K562 (cell line): ENCODE data around the gene STEAP3. TPM values are rescaled to one million over a fixed set of nuclear protein-coding genes. Genes with fewer than 3 reads are reported as not detected.

Source experiments
- CREM ChIP-seq: IDR thresholded peaks from 2 replicates; pipeline ENCODE4 v1.6.1; 2014; ENCODE audit warnings: antibody characterized with exemption, low read depth
- E2F6 ChIP-seq, 2 experiments: IDR thresholded peaks; 2 replicates each; pipeline ENCODE4 v1.6.1; 2011; ENCODE audit warnings: borderline replicate concordance in 1 of 2, control low read depth in 1 of 2, low read depth in 1 of 2, low read length in 1 of 2, mild to moderate bottlenecking in 1 of 2, mixed read lengths in 1 of 2, moderate library complexity in 1 of 2; ENCODE audit not compliant: insufficient read depth in 1 of 2, insufficient read length in 1 of 2, poor library complexity in 1 of 2, severe bottlenecking in 1 of 2; ENCODE audit errors: extremely low read depth in 1 of 2
- PBX2 ChIP-seq, 2 experiments: IDR thresholded peaks in 1 of 2; conservative IDR thresholded peaks in 1 of 2; 2 replicates each; pipeline ENCODE4 v1.6.1; 2016; ENCODE audit warnings: low read depth in 2 of 2, mild to moderate bottlenecking in 1 of 2, missing compliant biosample characterization in 1 of 2, missing genetic modification characterization in 1 of 2, moderate library complexity in 1 of 2
- REST ChIP-seq, 2 experiments: fragments of 450-650 bp; formaldehyde crosslinking in 1 of 2; IDR thresholded peaks; 2 replicates each; pipeline versions ENCODE4 v1.4.0 to v1.6.1; 2014 to 2020; ENCODE audit warnings: mild to moderate bottlenecking in 2 of 2, borderline replicate concordance in 1 of 2, low read depth in 1 of 2
- STAG1 ChIP-seq: sonication (generic); formaldehyde crosslinking; IDR thresholded peaks from 2 replicates; pipeline ENCODE4 v1.5.0; 2020; ENCODE audit warnings: missing genetic modification reagents, borderline replicate concordance
- U2AF1 ChIP-seq: fragments of 200-400 bp; formaldehyde crosslinking; optimal IDR thresholded peaks from 2 replicates; pipeline ENCODE3; 2017; ENCODE audit warnings: mild to moderate bottlenecking, low read depth, low read length, moderate library complexity
- ZBTB34 ChIP-seq: fragments of 250-450 bp; sonication (Bioruptor Pico); IDR thresholded peaks from 2 replicates; pipeline ENCODE4 v1.8.0; 2021; ENCODE audit warnings: mild to moderate bottlenecking, moderate library complexity
- ZBTB9 ChIP-seq: fragments of 450-650 bp; formaldehyde crosslinking; IDR thresholded peaks from 2 replicates; pipeline ENCODE4 v1.4.0; 2020; ENCODE audit warnings: mild to moderate bottlenecking, moderate library complexity
- polyA plus RNA-seq, 8 experiments: library from polyadenylated mRNA; depleted of rRNA in 4 of 8; stranded (reverse) in 5 of 8; unstranded in 3 of 8; fragments of >200 nt; fragmentation: Nextera tagmentation in 2 of 8; fragmentation: Illumina TruSeq in 1 of 8; extraction: Ambion mirVana in 2 of 8; extraction: Trizol in 1 of 8; gene quantifications; 2 replicates each; pipeline versions ENCODE4 v1.2.1 to v1.2.3, GENCODE V29; 2011 to 2014; ENCODE audit warnings: inconsistent platforms in 1 of 8, missing spikeins in 1 of 8
- total RNA-seq, 7 experiments: library from RNA; depleted of rRNA in 6 of 7; stranded (reverse); fragments of >200 nt in 6 of 7; fragmentation: Illumina TruSeq in 2 of 7; extraction: Trizol in 2 of 7; gene quantifications; 2 replicates each; pipeline versions ENCODE4 v1.2.1 to v1.2.3, GENCODE V29; 2011 to 2021; ENCODE audit warnings: low replicate concordance in 1 of 7

Gene STEAP3
- total and polyA plus RNA-seq, 9 of the 15 experiments (the other 6 are each of a cell fraction or from before 2014, with no cell fraction given), result 1.8 to 31.6 (median 9.0) TPM

GRCh38 chr2:119290859-119291587 lies 67.4 kb downstream of the STEAP3 start (continued):
- TF ChIP-seq REST (IDR thresholded peaks at IDR 0.05; ENCODE audit: borderline replicate concordance), result peak; percentile 77
- TF ChIP-seq REST (CRISPR knock-in tag; IDR thresholded peaks at IDR 0.05; ENCODE audit: low read depth), result no peak
- TF ChIP-seq ZBTB9, result no peak
- TF ChIP-seq CREM, result 0 out of 2 replicates have a peak, but pooled peaks have one; percentile 9
- TF ChIP-seq PBX2 (CRISPR knock-in tag; IDR thresholded peaks at IDR 0.05; ENCODE audit: low read depth), result no peak
- TF ChIP-seq PBX2 (tag; conservative IDR thresholded peaks at IDR 0.05; ENCODE audit: low read depth), result peak; percentile 60; the same call in 1 of the 2 replicates
- TF ChIP-seq E2F6 (IDR thresholded peaks at IDR 0.05; ENCODE audit: borderline replicate concordance in 1 of 2, extremely low read depth in 1 of 2, insufficient read depth in 1 of 2, insufficient read length in 1 of 2, low read depth in 1 of 2, low read length in 1 of 2, poor library complexity in 1 of 2, severe bottlenecking in 1 of 2), result peak in 1 of 2 experiments; percentile 24
- TF ChIP-seq U2AF1, result no peak
- no peak for TF ChIP-seq ZBTB34 (CRISPR knock-in tag)
- TF ChIP-seq STAG1, result peak; percentile 84
